Uterus (tissue), 4 donors: ENCODE data around the gene FAAP20. TPM values are rescaled to one million over a fixed set of nuclear protein-coding genes. Genes with fewer than 3 reads are reported as not detected.

Experiments used
- DNase-seq, 2 donors: peaks; one replicate each; pipeline ENCODE4 v3.0.0-alpha.2; 2019 to 2020
- H3K27ac ChIP-seq, 2 donors: fragments of 200-600 bp; sonication (generic); 1 replicate in 1 of 2; 2 replicates in 1 of 2; pipeline ENCODE4 v1.5.1; 2016 to 2018
- H3K27me3 ChIP-seq, 2 donors: fragments of 200-600 bp; sonication (generic); one replicate each; pipeline ENCODE4 v1.5.1; 2018 to 2019; ENCODE audit warnings: control low read depth in 1 of 2
- H3K36me3 ChIP-seq, 2 donors: fragments of 200-600 bp; sonication (generic); one replicate each; pipeline ENCODE4 v1.5.1; 2019; ENCODE audit warnings: control low read depth in 1 of 2
- H3K4me1 ChIP-seq, 2 donors: fragments of 200-600 bp; sonication (generic); one replicate each; pipeline ENCODE4 v1.5.1; 2018 to 2019; ENCODE audit warnings: control low read depth in 1 of 2
- H3K4me3 ChIP-seq, 2 donors: fragments of 200-600 bp; sonication (generic); 1 replicate in 1 of 2; 2 replicates in 1 of 2; pipeline ENCODE4 v1.5.1; 2018 to 2019; ENCODE audit warnings: mild to moderate bottlenecking in 1 of 2
- H3K9me3 ChIP-seq, 2 donors: fragments of 200-600 bp; sonication (generic); one replicate each; pipeline ENCODE4 v1.5.1; 2019; ENCODE audit warnings: control low read depth in 1 of 2
- POLR2A ChIP-seq, 2 donors: fragments of 450-650 bp; IDR thresholded peaks; one replicate each; pipeline ENCODE4 v1.6.1; 2016; ENCODE audit warnings: antibody characterized with exemption in 2 of 2, mild to moderate bottlenecking in 1 of 2, moderate library complexity in 1 of 2
- intact Hi-C: fragments of 100-400 bp; cut with DNase I; formaldehyde crosslinking; loops from one replicate; pipeline ENCODE4 v1.15.1; 2023; ENCODE audit warnings: low total_unique reads
- total RNA-seq, 4 donors: library from RNA; depleted of rRNA in 3 of 4; stranded (reverse); fragments of >200 nt in 3 of 4; gene quantifications; one replicate each; pipeline versions ENCODE4 v1.1.0 to v1.2.4, GENCODE V29; 2014 to 2023
- TF ChIP-seq, protein P1 (sequence below), 4 experiments: fragments of 200-600 bp in 2 of 4; fragments of 450-650 bp in 2 of 4; sonication (generic) in 2 of 4; IDR thresholded peaks; one replicate each; pipeline ENCODE4 v1.5.1; 2016 to 2019; ENCODE audit warnings: antibody characterized with exemption in 4 of 4, mild to moderate bottlenecking in 2 of 4, moderate library complexity in 1 of 4
- donor health status: DM: yes; HTN: yes; CAD: no.

Gene FAAP20
- total RNA-seq, 4 donors from 2014 or later, result 1.5 to 68.5 (median 15.4) TPM

DNA sequence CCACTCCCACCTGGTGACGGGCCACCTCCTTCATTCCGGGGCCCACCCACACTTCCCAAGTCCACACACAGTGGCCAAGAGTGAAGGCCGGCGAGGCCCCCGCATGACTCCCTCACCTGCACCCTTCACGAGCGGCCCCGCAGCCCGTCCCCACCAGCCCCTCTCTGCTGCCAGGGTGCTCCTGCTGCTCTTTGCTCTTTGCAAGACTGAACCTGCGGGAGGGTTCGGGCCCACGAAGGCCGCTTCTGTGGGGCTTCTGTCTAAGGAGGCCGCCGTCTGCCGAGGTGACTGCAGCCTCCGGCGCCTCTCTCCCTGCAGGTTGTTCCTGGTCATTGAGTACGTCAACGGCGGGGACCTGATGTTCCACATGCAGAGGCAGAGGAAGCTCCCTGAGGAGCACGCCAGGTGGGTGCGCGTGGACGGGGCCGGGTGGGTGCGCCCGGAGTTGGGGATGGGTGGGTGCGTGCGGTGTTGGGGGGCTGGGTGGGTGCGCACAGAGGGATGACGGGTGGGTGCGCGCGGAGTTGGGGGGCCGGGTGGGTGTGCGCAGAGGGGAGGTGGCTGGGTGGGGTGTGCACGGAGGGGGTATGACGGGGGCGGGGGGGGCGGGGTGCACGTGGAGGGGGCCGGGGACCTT lies 25.3 kb downstream of the FAAP20 start:
- intact Hi-C loops, result no loop called here
- no peak for TF ChIP-seq POLR2A (IDR thresholded peaks at IDR 0.05)
- TF ChIP-seq, protein P1, sequence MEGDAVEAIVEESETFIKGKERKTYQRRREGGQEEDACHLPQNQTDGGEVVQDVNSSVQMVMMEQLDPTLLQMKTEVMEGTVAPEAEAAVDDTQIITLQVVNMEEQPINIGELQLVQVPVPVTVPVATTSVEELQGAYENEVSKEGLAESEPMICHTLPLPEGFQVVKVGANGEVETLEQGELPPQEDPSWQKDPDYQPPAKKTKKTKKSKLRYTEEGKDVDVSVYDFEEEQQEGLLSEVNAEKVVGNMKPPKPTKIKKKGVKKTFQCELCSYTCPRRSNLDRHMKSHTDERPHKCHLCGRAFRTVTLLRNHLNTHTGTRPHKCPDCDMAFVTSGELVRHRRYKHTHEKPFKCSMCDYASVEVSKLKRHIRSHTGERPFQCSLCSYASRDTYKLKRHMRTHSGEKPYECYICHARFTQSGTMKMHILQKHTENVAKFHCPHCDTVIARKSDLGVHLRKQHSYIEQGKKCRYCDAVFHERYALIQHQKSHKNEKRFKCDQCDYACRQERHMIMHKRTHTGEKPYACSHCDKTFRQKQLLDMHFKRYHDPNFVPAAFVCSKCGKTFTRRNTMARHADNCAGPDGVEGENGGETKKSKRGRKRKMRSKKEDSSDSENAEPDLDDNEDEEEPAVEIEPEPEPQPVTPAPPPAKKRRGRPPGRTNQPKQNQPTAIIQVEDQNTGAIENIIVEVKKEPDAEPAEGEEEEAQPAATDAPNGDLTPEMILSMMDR (IDR thresholded peaks at IDR 0.05), result no peak

DNA sequence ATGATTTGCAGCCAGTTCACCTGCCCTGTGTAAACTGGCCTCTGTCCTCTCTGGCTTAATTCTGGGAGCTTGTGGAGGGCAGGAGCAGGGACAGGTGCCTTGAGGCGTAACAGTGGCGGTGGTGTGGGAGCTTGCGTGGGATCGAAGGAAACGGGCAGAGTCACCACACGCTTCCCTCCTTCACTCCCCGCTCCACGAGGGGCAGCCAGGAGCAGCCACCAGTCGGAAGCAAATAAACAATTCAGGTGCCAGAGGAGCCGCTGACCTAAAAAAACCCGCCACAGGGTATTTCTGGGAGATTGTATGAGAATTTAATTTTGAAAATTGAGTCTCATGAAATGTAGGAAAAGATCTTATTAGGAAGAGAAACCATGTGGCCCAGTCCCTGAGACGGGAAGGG lies 26.0 kb downstream of the FAAP20 start:
- Histone ChIP-seq H3K9me3 (no peaks in the 10 kb centered on the region), H3K27me3 (no peaks in the 10 kb centered on the region), H3K4me1 (no peaks in the 10 kb centered on the region), H3K27ac (no peak overlapping the region), H3K4me3 (no peak overlapping the region), H3K36me3 (no peaks in the 10 kb centered on the region)
- intact Hi-C loops, result no loop called here
- no peak for TF ChIP-seq POLR2A (IDR thresholded peaks at IDR 0.05)
- TF ChIP-seq, protein P1 (IDR thresholded peaks at IDR 0.05), result no peak
- no peak for DNase-seq

More for the DNA sequence above, 25.3 kb downstream of the FAAP20 start:
- no peaks in the 10 kb centered on the region for H3K4me1 ChIP-seq
- no peaks in the 10 kb centered on the region for H3K36me3 ChIP-seq
- no peaks in the 10 kb centered on the region for H3K27me3 ChIP-seq
- DNase-seq, result no peak
- H3K9me3 ChIP-seq, result no peaks in the 10 kb centered on the region
- no peak overlapping the region for H3K4me3 ChIP-seq
- no peak overlapping the region for H3K27ac ChIP-seq

DNA sequence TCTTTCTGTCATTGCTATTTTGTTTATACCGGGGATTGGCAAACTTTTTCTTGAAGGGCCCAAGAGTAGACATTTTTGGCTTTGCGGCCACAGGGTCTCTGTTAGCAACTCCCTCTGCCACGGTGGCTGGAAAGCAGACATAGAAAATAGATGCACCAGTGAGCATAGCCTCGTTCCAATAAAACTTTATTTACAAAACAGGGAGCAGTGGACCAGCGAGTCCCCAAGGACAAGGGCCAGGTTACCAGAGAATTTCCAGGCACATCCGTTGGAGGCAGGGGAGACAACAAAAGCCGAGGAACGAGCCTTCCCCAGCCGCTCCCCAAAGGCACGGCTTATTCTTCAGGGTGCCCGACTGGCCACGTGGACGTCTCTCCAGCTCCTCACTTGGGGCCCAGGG lies 26.5 kb downstream of the FAAP20 start:
- no peaks in the 10 kb centered on the region for H3K4me1 ChIP-seq
- H3K9me3 ChIP-seq, result no peaks in the 10 kb centered on the region
- no peak for DNase-seq
- no peak overlapping the region for H3K27ac ChIP-seq
- TF ChIP-seq POLR2A (IDR thresholded peaks at IDR 0.05), result no peak
- TF ChIP-seq, protein P1 (IDR thresholded peaks at IDR 0.05), result no peak
- no peaks in the 10 kb centered on the region for H3K36me3 ChIP-seq
- no peaks in the 10 kb centered on the region for H3K27me3 ChIP-seq
- intact Hi-C loops, result no loop called here
- H3K4me3 ChIP-seq, result no peak overlapping the region

DNA sequence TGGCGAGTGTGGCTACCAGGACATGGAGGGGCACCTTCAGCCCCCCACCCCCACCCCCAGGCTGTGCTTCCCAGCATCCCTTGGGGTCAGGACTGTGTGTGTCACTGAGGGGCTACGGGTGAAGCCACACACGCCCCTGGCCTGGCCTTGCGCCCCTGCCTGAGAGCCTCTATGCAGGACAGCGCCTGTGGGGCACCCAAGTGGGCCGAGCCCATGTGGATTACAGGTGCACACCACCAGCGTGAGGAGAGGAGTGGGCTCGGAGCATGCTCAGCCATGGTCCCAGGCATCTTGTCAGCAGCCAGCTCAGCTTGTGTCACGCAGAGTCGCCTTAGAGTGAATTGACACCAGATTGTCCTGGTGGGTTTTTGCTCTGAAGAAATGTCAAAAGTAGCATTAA lies 27.9 kb downstream of the FAAP20 start:
- Histone ChIP-seq H3K9me3 (no peaks in the 10 kb centered on the region), H3K4me3 (no peak overlapping the region), H3K4me1 (no peaks in the 10 kb centered on the region), H3K36me3 (no peaks in the 10 kb centered on the region), H3K27me3 (no peaks in the 10 kb centered on the region), H3K27ac (no peak overlapping the region)
- intact Hi-C loops, result no loop called here
- DNase-seq, result no peak
- TF ChIP-seq, protein P1 (IDR thresholded peaks at IDR 0.05), result no peak
- no peak for TF ChIP-seq POLR2A (IDR thresholded peaks at IDR 0.05)

DNA sequence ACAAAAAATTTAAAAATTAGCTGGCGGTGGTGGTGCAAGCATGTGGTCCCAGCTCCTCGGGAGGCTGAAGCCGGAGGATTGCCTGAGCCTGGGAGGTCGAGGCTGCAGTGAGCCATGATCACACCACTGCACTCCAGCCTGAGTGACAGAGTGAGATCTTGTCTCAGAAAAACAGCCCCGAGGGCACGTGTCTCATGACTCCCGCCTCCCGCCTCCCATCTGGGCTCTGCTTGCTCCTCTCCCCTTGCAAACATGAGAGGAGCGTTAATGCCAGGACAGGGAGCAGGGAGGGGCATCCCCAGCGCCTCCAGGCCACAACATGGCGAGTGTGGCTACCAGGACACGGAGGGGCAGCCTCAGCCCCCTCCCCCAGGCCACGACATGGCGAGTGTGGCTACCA lies 28.3 kb downstream of the FAAP20 start:
- Histone ChIP-seq H3K27ac (no peak overlapping the region), H3K27me3 (no peaks in the 10 kb centered on the region), H3K36me3 (no peaks in the 10 kb centered on the region), H3K4me3 (no peak overlapping the region), H3K9me3 (no peaks in the 10 kb centered on the region), H3K4me1 (no peaks in the 10 kb centered on the region)
- no peak for DNase-seq
- no peak for TF ChIP-seq POLR2A (IDR thresholded peaks at IDR 0.05)
- TF ChIP-seq, protein P1 (IDR thresholded peaks at IDR 0.05), result no peak
- intact Hi-C loops, result no loop called here
